GM19023 (cell line): ENCODE results near the gene AP3D1.

ENCODE experiments used
- ATAC-seq: cut with Tn5 transposase; IDR thresholded peaks from one replicate; pipeline ENCODE4 v1.9.1; 2021; ENCODE audit warnings: mild to moderate bottlenecking, moderate library complexity; ENCODE audit not compliant: unreplicated experiment

AP3D1 gene

DNA sequence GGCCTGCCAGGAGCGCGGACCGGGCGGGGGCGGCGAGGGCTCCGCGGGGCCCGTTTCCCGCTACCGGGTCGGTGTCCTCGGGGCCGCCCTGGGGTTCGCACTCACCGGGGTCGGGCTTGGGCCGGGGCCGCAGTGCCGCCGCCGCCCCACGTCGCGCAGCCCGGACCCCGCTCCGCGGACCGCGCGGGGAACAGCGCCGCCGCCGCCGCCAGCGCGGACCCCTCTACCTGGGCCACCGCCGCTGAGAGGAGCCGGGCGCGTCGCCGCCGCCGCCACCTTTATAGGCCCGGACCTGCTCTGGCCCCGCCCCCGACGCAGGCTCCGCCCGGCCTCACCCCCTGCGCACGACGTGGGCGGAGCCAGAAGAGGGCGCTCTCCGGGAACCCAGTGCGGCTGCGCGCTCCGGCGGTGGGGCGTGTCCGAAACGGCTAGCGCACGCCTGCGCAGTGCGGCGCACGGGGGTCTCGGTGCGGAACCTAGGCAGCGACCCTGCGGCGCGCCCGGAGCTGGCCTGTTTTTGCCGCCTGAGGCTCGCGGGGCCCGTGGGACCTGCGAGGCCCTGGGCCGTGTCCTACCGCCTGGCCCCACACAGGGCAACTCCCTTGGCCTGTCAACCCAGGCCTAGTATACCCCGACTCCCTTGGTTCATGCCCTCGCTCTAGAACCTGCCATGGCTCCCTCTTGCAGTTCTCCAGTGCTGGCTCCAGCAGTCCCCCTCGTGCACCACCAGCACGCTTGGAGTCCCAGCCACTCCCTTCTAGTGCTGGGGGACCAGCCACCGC is 100.2 kb downstream of the AP3D1 start, which contains the start of gene MKNK2:
TSS of gene MKNK2 (minus strand) at position 254 of the 782 bp plus-strand sequence. CDS start 393 bp downstream, outside the sequence.
- ATAC-seq = peak; percentile 52
